GM19438 (cell line): ENCODE measurements around the gene ANKRD23.
"Not testable (repeated sequence)": the region's sequence is repeated elsewhere in the genome, so short reads cannot be mapped to it uniquely, and the experiment has no call there.

Experiments
- ATAC-seq: cut with Tn5 transposase; IDR thresholded peaks from one replicate; pipeline ENCODE4 v1.9.1; 2021; ENCODE audit warnings: low read depth; ENCODE audit not compliant: unreplicated experiment

Gene ANKRD23

DNA sequence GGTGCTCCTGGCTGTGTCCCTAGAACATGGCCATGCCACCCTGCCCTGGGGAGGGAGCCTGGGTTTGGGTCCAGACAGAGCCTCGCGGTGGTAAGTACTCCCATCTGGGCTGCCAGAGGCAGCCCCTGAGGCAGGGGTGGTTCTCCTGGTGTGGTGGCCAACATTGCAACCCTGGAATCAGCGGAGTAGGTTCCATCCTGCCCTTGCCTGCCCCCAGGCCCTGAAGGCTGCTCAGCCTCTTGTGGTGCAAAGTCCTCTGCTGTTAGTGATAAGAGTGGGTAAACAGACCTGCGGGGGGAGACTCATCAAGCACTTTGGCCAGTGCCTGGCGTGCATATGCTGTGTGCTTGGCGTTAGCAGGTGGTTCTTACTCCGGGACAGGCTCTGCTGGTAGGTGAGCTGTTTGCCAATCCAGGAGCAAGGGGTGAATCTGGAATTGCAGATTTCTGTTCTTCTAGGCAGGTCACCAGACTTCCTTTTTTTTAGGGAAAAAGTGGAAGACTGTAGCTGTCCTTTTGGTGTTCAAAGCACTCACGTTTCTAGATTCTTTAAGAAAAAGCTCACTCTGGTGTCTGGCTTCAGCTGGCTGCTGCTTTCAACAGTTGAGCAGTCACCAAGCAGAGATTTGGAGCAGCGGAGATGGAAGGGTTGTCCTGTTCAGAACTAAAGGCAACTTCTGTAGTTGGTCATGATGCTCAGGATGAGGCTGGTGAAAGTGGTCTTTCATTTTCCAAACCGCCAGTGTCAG, 24.5 kb downstream of the ANKRD23 start:
- no peak for ATAC-seq

DNA sequence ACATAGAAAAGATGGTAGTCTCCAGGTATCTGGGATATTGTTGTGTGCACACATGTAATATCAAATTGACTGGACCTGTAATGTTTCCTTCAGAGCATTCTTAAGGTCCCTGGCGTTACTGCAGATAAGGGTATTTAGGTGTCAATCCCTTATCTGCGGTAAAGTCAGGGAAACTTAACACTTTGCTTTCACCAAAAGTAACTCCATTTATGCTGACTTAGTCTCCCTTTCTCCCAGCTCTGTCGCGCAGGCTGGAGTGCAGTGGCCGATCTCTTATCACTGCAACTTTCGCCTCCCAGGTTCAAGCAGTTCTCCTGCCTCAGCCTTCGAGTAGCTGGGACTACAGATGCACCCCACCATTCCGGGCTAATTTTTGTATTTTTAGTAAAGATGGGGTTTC, 25.9 kb downstream of the ANKRD23 start:
- ATAC-seq, result no peak

DNA sequence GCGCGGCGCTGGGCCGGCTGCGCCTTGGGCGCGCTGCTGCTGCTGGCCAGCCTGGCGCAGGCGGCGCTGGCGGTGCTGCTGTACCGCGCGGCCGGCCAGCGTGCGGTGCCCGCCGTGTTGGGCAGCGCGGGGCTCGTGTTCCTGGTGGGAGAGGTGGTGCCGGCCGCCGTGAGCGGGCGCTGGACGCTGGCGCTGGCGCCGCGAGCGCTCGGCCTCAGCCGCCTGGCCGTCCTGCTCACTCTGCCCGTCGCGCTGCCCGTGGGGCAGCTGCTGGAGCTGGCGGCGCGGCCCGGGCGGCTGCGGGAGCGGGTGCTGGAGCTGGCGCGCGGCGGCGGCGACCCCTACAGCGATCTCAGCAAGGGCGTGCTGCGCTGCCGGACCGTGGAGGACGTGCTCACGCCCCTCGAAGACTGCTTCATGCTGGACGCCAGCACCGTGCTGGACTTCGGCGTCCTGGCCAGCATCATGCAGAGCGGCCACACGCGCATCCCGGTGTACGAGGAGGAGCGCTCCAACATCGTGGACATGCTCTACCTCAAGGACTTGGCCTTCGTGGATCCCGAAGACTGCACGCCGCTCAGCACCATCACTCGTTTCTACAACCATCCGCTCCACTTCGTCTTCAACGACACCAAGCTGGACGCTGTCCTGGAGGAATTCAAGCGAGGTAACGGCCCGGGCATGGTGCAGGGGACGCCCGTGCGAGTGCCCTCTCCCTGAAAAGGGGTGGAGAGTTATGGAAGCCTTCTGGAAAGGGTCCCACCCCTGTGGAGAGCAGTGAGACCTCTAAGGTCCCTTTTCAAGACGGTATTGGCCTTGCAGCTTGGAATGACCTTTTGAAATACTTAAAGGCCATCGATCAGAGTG, 26.8 kb downstream of the ANKRD23 start:
- no peak for ATAC-seq

DNA sequence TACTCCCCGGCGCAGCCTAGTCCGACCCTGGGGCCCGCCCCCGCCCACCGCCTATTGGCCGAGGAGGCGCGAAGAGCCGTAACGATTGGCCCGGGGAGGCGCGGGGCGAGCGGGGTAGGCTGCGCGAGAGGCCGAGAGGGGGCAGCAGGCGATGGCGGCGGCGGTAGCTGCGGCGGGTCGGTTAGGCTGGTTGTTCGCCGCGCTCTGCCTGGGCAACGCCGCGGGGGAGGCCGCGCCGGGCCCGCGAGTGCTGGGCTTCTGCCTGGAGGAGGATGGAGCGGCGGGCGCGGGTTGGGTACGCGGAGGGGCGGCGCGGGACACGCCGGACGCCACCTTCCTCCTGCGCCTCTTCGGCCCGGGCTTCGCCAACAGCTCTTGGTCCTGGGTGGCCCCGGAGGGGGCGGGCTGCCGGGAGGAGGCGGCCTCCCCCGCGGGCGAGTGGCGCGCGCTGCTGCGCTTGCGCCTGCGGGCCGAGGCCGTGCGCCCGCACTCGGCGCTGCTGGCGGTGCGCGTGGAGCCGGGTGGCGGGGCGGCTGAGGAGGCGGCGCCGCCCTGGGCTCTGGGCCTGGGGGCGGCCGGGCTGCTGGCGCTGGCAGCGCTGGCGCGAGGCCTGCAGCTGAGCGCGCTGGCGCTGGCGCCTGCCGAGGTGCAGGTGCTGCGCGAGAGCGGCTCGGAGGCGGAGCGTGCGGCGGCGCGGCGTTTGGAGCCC, 27.5 kb downstream of the ANKRD23 start, which contains the start of gene CNNM3:
CNNM3 (plus strand) TSS at position 142 of the 709 bp plus-strand sequence; CDS start at position 152, 10 bp downstream.
- peak; percentile 88 for ATAC-seq

DNA sequence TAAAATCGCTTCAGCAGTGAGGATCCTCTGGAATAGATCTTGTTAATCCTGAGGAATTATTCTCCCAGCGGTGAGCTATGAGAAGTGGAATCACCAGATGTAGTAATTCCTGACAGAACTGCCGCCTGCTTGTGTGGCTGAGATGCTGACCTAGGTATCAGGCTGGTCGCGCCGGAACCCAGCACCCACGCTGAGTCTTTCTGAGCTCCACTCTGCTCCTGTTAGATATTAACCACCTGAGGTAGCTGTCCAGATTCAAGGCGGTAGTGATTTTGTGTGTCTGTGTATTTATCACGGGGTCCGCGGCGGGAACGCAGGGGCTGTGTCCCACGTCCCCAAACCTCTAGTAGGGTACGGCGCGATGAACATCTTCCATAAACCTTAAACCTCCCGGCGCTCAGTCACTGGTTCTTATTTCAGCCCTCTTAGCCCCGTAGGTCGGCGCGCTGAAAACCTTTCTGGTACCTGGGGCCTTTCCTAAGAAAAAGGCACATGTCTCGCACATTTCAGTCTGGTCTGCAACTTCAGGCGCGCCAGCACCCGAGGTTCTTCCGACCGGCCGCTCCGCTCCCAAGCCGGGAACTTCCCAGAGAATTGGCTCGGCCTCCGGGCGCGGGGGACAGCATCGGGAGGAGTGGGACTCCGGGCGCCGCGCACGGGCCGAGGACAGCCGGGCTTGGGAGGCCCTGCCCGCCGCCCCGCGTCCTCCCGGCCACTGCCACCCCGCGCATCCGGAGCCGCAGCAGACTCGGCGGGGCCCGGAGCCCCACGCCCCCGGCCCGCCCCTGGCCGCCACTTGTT, 28.3 kb downstream of the ANKRD23 start:
- ATAC-seq, result peak; percentile 5

DNA sequence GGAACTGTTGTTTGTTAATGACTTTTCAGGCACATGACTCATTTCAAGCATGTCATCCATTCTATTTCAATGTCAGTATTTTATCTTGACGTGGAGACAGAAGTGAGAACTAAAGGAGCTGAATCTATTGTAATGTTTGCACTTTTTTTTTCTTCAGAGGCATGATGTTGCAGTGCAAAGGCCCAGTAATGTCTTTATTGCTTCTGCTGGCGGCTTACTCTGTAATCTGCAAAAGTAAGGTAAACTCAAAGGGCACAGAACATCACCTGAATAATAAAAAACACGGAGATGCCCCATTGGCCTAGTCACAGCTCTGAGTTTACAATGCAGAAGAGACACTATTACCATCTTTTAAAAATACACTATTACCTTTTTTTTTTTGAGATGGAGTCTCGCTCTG, 30.2 kb downstream of the ANKRD23 start:
- ATAC-seq, result no peak

DNA sequence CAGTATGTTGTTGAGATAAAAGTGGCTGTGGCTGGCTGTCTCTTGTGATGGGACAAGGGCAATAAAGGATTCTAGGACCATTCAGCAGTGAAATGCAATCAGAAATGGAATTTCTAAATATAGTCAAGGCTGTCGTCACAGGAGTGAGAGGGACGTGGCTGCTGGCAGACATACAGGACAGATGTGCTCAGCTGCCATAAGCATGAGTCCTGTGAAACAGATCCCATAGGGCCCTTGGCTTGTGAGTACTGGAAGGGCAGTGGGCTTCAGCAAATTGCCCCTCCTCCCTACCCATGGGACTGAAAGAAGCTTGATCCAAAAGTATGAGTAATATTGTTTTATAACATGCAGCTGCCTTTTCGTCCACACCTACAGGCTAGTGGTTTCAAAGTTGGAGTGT, 31.9 kb downstream of the ANKRD23 start:
- no peak for ATAC-seq

DNA sequence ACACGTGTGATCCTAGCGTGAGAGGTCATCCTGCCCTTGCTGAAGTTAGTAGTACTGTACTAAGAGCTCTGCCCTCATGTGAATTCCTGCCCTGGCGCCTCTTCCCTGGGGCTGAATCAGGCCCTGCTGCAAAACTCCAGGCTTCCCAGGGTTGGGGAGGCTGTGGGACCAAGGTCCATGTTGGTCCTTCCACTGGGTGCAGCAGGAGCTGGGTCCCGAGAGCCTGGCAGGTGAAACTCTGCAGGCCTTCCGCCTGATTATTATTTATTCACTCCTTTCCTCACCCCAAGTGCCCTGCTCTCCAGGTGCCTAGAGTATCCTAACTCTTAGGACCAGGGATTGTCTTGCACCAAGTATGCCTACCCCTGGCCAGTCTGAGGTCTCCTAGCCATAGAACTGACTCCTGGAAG, 33.0 kb downstream of the ANKRD23 start:
- ATAC-seq, result no peak

DNA sequence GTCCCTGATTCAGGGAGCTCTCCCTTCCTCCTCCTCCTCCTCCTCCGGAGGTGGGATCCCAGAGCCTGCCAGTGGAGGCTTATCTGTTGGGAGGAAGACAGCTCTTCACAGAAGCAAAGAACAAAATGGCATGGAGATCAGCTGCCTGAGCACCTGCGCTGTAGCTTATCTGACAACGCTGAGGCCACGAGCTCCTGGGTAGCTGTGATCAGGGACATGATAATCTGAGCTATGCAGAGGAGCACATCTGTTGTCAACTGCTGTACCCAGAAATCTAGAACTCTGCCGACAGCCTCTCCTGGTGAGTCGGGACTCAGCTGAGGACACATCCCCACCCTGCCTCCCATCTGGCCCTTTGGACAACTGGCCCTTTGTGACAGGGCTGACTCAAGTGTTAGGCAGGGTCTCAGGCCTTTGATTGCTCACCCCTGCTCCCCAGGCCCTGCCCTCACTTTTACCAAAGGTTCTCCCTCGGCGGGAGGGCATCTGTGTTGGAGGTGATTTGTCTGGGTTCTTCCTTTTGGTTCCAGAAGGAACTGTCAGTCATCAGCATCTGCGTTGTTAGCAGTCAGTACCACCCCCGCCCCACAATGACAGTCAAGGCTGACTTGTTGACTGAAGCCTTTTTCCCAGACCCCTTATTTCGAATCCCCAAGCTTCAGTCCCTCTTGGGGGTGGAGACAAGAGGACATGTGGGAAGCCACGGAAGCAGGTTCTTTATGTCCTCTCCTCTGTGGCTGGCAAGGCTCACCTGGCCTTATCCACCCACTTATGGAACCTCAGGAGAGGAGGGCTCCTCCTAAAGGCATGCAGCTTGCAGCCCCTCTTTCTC, 33.7 kb downstream of the ANKRD23 start:
- ATAC-seq, result no peak

DNA sequence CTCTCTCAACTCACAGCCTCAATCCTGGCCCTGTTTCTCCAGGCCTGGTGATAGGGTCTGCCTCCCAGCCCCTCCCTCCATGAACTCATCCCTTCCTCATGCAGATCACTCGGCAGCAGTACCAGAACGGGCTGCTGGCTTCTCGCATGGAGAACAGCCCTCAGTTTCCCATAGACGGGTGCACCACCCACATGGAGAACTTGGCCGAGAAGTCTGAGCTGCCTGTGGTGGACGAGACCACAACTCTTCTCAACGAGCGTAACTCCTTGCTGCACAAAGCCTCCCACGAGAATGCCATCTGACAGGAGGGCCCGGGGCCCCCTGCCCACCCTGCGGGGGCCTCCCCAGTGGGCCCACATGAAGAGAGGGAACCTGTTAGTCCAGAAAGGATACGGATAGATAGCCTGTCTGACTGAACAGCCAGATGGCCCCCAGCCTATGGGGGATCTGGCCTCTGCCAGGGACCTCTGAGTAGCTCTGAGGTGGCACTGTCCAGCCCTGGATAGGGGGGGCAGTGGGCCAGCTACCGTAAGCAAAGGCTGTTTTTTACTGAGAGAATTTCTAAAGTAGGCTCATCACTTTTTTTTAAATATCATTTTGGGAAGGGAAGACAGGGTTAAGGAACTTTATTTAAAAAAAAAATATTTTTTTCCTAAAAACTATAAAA, 34.5 kb downstream of the ANKRD23 start:
- ATAC-seq, result no peak

DNA sequence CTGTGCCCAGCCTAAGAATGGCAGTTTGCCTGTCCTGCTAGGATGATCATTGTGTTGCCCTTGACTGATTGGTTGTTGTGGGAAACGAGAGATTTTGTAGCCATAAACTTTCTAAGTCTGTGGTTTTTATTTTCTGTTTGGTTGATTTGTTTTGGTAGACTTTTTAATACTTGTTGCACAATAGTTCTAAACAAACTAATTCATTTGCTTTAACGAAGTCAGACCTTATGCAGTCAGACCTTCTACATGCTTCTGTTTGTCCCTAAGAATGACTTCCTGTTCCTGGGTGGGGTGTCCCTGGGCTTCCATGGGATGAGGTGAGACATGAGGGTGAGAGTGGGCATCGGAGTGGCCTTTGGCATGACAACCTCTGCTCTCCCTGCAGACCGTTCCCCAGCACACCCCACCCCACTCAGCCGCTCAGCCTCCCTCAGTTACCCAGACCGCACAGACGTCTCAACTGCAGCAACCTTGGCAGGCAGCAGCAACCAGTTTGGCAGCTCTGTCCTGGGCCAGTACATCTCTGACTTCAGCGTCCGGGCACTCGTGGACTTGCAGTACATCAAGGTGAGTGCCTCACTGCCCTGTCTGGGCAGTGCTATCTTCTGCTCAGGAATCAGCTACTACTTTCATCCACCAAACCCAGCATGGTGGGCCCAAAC, 35.5 kb downstream of the ANKRD23 start:
- no peak for ATAC-seq

DNA sequence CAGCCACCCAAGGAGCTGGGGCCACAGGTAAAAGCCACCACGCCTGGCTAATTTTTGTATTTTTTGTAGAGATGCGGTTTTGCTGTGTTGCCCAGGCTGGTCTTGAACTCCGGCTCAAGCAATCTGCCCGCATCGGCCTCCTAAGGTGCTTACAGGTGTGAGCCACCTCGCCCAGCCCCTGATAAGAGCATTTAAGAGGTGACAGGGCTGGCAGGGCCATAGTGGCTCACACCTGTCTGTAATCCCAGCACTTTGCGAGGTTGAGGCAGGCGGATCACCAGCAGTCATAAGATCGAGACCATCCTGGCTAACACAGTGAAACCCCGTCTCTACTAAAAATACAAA, 36.7 kb downstream of the ANKRD23 start:
- no peak for ATAC-seq

DNA sequence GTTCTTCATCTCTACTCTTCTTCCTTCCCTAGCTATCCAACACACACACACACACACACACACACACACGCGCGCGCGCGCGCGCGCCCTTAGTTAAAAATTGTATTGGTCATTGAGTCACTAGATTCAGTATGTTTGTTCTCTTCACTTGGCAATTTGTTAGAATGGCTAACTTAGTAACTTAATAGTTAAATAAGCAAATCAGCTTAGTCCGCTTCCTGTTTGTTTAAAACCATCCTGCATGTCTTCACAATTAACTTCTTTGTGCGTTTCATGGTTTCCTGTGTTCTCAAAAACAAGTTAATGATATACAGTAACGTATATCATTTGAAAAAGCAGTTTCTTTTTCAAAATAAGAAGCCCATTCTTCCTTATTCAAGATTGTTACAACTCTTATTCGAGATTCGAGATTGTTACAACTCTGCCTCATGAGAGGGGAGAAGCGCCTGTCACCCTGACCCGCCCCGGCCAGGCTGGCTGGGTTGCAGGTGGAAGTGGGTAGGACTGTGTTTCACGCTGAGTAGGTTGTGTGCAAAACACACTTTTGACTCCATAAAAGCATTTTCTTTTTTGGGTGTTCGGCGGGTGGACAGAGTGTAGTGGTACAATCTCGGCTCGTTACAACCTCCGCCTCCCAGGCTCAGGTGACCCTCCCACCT, 37.2 kb downstream of the ANKRD23 start:
- peak; percentile 61 for ATAC-seq

DNA sequence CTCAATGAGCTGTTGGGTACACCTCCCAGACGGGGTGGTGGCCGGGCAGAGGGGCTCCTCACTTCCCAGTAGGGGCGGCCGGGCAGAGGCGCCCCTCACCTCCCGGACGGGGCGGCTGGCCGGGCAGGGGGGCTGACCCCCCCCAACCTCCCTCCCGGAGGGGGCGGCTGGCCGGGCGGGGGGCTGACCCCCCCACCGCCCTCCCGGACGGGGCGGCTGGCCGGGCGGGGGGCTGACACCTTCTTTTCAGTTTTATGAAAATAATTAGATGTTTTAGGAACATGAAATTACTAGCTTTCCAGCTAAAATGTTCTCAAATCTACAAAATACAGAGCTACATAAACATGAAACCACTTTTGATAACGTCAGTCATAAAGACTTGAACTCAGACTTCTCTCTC, 37.9 kb downstream of the ANKRD23 start:
- ATAC-seq, result not testable (repeated sequence)

DNA sequence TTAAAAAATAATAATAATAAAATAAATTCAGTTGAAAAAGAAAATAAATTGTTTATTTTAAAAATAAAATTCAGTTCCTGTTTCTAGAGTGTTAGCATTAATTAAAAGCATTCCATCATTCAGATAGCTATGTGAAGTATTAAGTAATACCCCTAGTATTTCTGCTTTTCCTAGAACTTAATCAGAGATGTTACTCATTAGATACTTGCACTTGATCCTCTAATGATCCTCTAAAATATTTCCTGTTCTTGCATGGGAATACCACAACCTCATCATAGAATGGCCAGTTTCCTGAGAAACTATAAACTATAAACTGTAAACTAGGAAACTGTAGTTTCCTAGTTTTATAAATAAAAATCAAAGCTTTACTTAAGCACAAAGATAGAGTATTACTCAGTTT, 38.8 kb downstream of the ANKRD23 start:
- no peak for ATAC-seq

DNA sequence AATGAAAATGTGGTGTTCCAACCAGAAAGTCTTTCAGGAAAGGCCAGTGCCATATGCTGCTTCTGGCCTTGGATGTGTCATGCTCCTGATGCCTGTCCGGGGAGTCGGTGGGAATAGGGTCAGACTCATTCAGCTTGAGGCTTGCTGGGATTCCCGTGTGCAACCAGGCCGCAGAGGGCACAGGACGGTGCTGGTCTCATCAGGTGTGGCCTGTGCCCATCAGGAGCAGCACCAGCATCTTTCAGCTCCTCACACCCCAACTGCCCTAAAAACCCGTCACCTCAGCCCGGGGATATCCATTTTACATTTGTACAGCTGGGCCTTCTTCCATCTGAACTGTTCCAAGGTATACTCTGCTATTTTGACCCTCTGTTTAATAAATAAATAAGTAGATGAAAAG, 41.1 kb downstream of the ANKRD23 start:
- no peak for ATAC-seq

DNA sequence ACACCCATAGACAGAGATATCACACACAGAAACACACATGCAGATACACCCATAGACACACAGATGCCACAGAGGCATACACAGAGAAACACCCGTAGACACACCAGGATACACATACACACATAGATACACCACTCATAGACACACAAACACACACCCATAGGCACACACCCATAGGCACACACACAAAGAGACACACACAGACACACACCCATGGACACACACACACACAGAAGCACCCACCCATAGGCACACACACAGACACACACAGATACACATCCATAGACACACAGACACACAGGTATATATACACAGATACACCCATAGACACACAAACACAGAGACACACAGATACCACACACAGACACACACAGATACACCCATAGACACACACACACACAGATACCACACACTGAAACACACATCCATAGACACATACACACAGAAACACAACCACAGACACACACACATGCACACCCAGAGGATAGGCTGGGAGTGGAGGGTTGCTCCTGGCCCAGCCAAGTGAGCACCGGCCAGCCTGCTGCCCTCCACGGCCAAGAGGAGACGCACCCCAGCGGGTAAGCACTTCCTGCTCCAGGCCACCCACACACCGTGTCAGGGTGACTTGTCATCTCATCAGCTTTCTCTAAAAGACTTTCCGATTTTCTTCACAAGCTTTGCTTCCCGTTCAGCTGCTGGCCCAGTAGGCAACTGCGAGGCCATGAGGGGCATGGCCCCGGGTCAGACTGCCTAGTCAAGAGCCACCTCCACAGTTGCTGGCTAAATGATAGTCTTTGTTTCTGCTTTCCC, 41.8 kb downstream of the ANKRD23 start:
- no peak for ATAC-seq
